Measurements from ENCODE around the gene FHL1.
A peak's percentile ranks its signal among the peaks of the same experiment; 100 is the strongest.
"Not testable (repeated sequence)": the region's sequence is repeated elsewhere in the genome, so short reads cannot be mapped to it uniquely, and the experiment has no call there.

Gene FHL1

DNA sequence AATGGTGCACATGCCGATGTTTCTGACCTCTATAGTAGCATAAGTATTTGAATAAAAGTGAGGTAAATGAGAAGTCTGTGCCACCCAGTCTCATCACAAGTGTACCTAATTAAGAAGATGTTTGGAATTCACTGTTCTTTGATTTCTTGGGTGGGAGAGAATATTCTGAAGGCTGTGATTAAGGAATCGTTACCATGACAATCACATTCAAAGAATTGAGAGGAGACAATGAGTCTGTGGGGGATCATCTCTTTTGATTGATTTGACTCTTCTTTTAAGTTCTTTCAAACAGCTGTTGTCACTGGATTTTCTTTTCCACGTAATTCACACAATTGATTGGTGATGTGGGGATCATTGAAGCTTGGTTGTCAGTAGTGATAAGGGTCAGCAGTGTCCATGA lies 18.1 kb downstream of the FHL1 start:
- Histone ChIP-seq H3K4me1 (ENCODE audit: control insufficient read depth, insufficient read depth, low read length) (peaks cover 34% of the 10 kb centered on the region), H3K27me3 (ENCODE audit: control insufficient read depth in 1 of 2, insufficient read depth in 2 of 2, low read length in 2 of 2) (peaks cover 0 to 5% of the 10 kb centered on the region in 2 donors), H3K4me3 (ENCODE audit: low read length in 2 of 2) (peak overlapping the region in 1 of 2 donors; percentile 30), H3K9ac (ENCODE audit: low read length in 2 of 2) (peak overlapping the region in 1 of 2 donors; percentile 57), H3K36me3 (ENCODE audit: control insufficient read depth in 2 of 2, insufficient read depth in 2 of 2, low read length in 2 of 2) (peaks cover 0 to 7% of the 10 kb centered on the region in 2 donors), H3K9me3 (ENCODE audit: control insufficient read depth in 2 of 2, low read length in 2 of 2) (no peaks in the 10 kb centered on the region), H3K27ac (ENCODE audit: low read length) (peak overlapping the region; percentile 77)

DNA sequence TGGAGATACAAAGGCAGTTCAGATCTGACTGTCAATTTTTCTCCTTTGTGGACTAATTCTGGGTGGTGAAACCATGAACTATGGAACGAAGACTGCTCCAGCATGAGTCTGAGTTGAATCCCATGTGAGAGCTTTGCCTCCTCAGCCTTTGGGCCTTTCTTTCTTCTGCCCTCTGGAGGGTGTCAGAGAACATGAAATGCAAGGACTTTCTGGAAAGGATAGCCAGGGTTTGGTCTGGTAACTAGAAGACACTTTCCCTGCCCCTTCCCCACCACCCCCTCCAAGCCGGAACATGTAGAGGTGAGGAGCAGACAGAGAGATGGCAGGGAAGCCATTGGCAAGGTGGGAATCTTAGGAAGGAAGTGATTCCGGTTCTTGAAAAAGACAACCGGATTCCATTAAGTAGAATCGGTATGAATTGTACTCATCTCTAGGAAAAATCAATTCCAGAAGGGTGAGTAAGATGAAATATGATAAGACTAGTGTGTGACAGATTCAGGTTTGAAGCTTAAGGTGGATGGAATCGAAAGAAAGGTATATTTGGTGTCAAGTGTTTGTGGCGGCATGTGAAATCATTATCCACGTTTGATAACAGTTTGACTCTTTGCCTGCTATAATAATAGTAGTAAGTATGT lies 19.0 kb downstream of the FHL1 start:
- peaks cover 0 to under 1% of the 10 kb centered on the region in 2 donors for H3K36me3 ChIP-seq (ENCODE audit: control insufficient read depth in 2 of 2, insufficient read depth in 2 of 2, low read length in 2 of 2)
- peaks cover 0 to 5% of the 10 kb centered on the region in 2 donors for H3K27me3 ChIP-seq (ENCODE audit: control insufficient read depth in 1 of 2, insufficient read depth in 2 of 2, low read length in 2 of 2)
- H3K9me3 ChIP-seq (ENCODE audit: control insufficient read depth in 2 of 2, low read length in 2 of 2) = no peaks in the 10 kb centered on the region
- H3K4me1 ChIP-seq (ENCODE audit: control insufficient read depth, insufficient read depth, low read length) = peaks cover 43% of the 10 kb centered on the region
- H3K9ac ChIP-seq (ENCODE audit: low read length in 2 of 2) = peak overlapping the region; percentile 51 to 57
- H3K4me3 ChIP-seq (ENCODE audit: low read length in 2 of 2) = peak overlapping the region in 1 of 2 donors; percentile 0
- peak overlapping the region; percentile 77 for H3K27ac ChIP-seq (ENCODE audit: low read length)

DNA sequence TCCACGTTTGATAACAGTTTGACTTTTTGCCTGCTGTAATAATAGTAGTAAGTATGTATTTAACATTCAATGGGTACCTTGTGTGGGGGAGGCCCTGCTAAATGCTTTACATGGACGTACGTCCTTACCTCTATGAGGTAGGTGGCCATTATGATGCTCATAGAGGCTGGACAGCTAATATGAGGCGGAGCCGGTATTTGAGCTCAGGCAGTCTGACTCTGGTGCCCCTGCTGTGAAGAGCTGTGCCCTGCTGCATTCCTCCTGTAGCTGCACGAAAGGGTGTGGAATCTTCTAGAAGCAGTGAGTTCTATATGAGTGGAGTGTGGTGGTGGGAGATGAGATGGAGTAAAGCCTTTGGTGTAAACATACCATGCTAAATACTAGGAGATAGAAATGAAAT lies 20.7 kb downstream of the FHL1 start:
- H3K9ac ChIP-seq (ENCODE audit: low read length in 2 of 2) = peak overlapping the region; percentile 50 to 75
- H3K4me3 ChIP-seq (ENCODE audit: low read length in 2 of 2) = peak overlapping the region in 1 of 2 donors; percentile 47
- H3K4me1 ChIP-seq (ENCODE audit: control insufficient read depth, insufficient read depth, low read length) = peaks cover 43% of the 10 kb centered on the region
- peak overlapping the region; percentile 92 for H3K27ac ChIP-seq (ENCODE audit: low read length)
- not testable (repeated sequence) for H3K9me3 ChIP-seq (ENCODE audit: control insufficient read depth in 2 of 2, low read length in 2 of 2); H3K36me3 ChIP-seq (ENCODE audit: control insufficient read depth in 2 of 2, insufficient read depth in 2 of 2, low read length in 2 of 2); H3K27me3 ChIP-seq (ENCODE audit: control insufficient read depth in 1 of 2, insufficient read depth in 2 of 2, low read length in 2 of 2)

DNA sequence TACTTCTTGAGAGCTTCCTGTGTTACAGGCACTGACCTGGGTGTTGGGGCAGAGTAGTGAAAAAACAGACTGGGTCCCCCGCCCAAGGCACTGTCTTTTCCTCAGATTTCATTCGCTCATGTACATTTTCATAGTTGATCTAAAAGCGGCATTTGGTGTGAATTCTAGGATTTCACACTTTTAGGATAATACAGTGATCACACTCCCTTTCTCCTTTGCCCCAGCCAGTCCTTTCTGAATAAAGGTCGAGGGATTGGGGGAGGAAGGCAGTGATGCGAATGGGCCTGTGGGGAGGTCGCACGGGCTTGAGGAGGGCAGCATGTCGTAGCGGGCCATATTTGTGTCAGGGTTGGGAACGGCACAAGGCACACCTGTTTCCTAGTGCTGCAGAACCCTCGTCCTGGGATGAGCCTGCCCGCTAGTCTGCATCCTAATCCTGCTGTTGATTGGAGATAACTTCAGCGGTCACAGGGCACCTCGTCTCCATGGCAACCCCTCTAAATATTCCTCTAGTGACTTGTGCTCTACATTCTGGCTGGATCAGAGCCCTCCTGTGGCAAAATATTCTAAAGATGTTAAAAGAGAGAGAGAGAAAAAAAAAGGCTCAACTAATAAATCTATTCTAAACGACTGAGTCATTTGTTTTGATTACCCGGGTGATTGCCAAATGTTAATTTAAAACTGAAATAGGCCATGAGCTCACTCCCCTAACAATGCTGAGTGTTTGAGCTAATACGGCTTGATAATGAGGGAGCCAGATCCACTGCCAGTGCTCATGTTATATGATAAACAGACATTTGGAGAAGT lies 21.8 kb downstream of the FHL1 start:
- Histone ChIP-seq H3K4me1 (ENCODE audit: control insufficient read depth, insufficient read depth, low read length) (peaks cover 43% of the 10 kb centered on the region), H3K27ac (ENCODE audit: low read length) (peak overlapping the region; percentile 92), H3K9ac (ENCODE audit: low read length in 2 of 2) (peak overlapping the region; percentile 75 to 79), H3K4me3 (ENCODE audit: low read length in 2 of 2) (peak overlapping the region; percentile 46 to 49), H3K9me3 (ENCODE audit: control insufficient read depth in 2 of 2, low read length in 2 of 2) (no peaks in the 10 kb centered on the region), H3K36me3 (ENCODE audit: control insufficient read depth in 2 of 2, insufficient read depth in 2 of 2, low read length in 2 of 2) (no peaks in the 10 kb centered on the region), H3K27me3 (ENCODE audit: control insufficient read depth in 1 of 2, insufficient read depth in 2 of 2, low read length in 2 of 2) (no peaks in the 10 kb centered on the region)

DNA sequence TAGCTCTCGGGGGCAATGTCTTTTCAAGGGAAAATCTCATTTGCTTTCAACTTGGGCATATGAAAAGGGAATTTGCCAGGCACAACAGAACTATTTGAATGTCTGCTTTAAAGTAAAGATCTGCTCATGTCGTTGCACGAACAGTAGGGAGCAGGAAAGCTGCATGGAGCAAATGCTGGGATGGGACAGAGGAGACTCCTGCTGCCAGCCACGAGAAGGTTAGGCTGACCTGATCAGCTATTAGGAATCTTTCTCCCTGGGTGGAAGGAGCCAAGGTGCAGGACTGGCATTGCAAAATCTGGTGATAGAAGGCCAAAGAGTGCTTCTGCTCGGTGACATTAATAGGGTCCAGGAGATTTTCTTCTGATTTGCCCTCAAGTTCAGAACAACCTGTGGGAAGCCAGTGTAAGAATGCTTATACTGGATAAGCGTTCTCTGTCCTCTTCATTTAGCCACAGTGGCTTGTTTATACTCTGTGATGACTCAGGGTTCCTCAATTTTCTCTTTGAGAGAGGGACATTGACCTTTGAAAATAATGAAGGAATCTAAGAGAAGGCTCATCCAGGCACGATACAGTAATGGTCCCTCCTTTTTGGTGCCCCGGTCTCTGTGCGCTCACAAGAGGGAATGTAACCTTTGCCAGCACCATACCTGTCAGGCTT lies 22.9 kb downstream of the FHL1 start:
- H3K27ac ChIP-seq (ENCODE audit: low read length) = peak overlapping the region; percentile 92
- H3K9ac ChIP-seq (ENCODE audit: low read length in 2 of 2) = peak overlapping the region; percentile 60 to 66
- H3K4me3 ChIP-seq (ENCODE audit: low read length in 2 of 2) = peak overlapping the region; percentile 1 to 40

DNA sequence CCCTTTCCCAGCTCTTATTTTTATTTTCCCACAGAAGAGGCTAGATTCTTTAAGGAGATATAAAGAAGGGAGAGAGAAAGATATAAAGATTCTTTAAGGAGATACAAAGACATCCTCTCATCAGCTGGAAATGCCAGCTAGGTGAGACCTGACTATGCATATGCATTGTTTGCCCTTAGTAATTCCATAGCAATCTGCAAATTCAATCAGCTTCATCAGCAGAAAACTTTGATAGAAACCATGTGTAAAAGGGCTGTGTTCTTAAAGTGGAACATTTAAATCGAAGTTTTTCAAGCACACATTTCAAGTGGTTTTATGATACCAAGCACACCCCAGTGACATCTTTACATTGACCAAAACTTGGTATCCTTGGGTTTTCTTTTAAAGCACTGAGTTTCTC lies 24.1 kb downstream of the FHL1 start:
- Histone ChIP-seq H3K27ac (ENCODE audit: low read length) (peak overlapping the region; percentile 92), H3K9ac (ENCODE audit: low read length in 2 of 2) (peak overlapping the region; percentile 13 to 60), H3K4me3 (ENCODE audit: low read length in 2 of 2) (no peak overlapping the region), H3K27me3 (ENCODE audit: control insufficient read depth in 1 of 2, insufficient read depth in 2 of 2, low read length in 2 of 2) (no peaks in the 10 kb centered on the region), H3K36me3 (ENCODE audit: control insufficient read depth in 2 of 2, insufficient read depth in 2 of 2, low read length in 2 of 2) (no peaks in the 10 kb centered on the region), H3K4me1 (ENCODE audit: control insufficient read depth, insufficient read depth, low read length) (peaks cover 49% of the 10 kb centered on the region), H3K9me3 (ENCODE audit: control insufficient read depth in 2 of 2, low read length in 2 of 2) (no peaks in the 10 kb centered on the region)

More for the DNA sequence above, 22.9 kb downstream of the FHL1 start:
- Histone ChIP-seq H3K4me1 (ENCODE audit: control insufficient read depth, insufficient read depth, low read length) (peaks cover 47% of the 10 kb centered on the region), H3K9me3 (ENCODE audit: control insufficient read depth in 2 of 2, low read length in 2 of 2) (no peaks in the 10 kb centered on the region), H3K27me3 (ENCODE audit: control insufficient read depth in 1 of 2, insufficient read depth in 2 of 2, low read length in 2 of 2) (no peaks in the 10 kb centered on the region), H3K36me3 (ENCODE audit: control insufficient read depth in 2 of 2, insufficient read depth in 2 of 2, low read length in 2 of 2) (no peaks in the 10 kb centered on the region)

DNA sequence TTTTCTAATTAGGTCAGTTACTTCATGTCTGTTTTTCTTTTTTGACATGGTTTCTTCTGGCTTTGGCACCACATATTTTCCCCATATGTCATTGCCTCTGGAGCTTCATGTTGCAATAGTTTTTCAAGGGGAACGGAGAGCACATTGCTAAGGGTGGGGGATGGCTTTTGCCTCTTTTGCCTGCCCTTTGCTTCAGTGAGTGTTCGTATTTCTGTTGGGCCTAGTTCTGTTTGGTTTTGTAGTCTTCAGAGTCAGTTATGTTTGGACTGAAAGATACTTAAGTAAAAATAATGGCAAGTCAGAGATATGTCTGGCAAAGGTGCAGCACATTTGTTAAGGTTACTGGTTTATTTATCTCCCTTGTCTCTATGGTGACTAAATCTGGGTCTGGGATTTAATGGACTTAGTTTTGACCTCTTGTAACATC lies 29.1 kb downstream of the FHL1 start:
- H3K9me3 ChIP-seq (ENCODE audit: control insufficient read depth in 2 of 2, low read length in 2 of 2) = no peaks in the 10 kb centered on the region
- peaks cover 28% of the 10 kb centered on the region for H3K4me1 ChIP-seq (ENCODE audit: control insufficient read depth, insufficient read depth, low read length)
- no peaks in the 10 kb centered on the region for H3K27me3 ChIP-seq (ENCODE audit: control insufficient read depth in 1 of 2, insufficient read depth in 2 of 2, low read length in 2 of 2)
- peak overlapping the region; percentile 54 to 55 for H3K9ac ChIP-seq (ENCODE audit: low read length in 2 of 2)
- no peaks in the 10 kb centered on the region for H3K36me3 ChIP-seq (ENCODE audit: control insufficient read depth in 2 of 2, insufficient read depth in 2 of 2, low read length in 2 of 2)
- H3K27ac ChIP-seq (ENCODE audit: low read length) = peak overlapping the region; percentile 75
- no peak overlapping the region for H3K4me3 ChIP-seq (ENCODE audit: low read length in 2 of 2)

DNA sequence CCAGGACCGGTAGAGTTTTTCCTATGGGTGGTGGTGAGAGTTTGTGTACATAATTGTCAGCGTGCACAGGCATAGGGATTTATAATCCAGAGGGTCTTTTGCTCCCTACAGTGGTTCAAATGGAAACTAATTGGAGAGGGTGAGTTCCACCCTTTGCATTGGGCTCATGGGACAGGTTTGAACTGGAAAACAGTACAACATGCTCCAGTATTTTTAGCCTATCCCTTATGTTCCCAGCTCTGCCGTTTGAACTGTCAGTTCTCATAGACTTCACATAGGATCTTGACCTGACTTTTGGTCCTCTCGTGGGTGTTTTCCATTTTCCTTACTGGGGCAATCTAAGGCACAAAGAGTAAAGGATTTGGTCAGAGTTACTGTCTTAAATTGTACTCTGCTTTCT lies 31.8 kb downstream of the FHL1 start:
- peak overlapping the region; percentile 37 for H3K27ac ChIP-seq (ENCODE audit: low read length)
- no peaks in the 10 kb centered on the region for H3K9me3 ChIP-seq (ENCODE audit: control insufficient read depth in 2 of 2, low read length in 2 of 2)
- H3K27me3 ChIP-seq (ENCODE audit: control insufficient read depth in 1 of 2, insufficient read depth in 2 of 2, low read length in 2 of 2) = peaks cover 0 to 3% of the 10 kb centered on the region in 2 donors
- H3K4me1 ChIP-seq (ENCODE audit: control insufficient read depth, insufficient read depth, low read length) = peaks cover 22% of the 10 kb centered on the region
- H3K4me3 ChIP-seq (ENCODE audit: low read length in 2 of 2) = no peak overlapping the region
- no peaks in the 10 kb centered on the region for H3K36me3 ChIP-seq (ENCODE audit: control insufficient read depth in 2 of 2, insufficient read depth in 2 of 2, low read length in 2 of 2)
- no peak overlapping the region for H3K9ac ChIP-seq (ENCODE audit: low read length in 2 of 2)

DNA sequence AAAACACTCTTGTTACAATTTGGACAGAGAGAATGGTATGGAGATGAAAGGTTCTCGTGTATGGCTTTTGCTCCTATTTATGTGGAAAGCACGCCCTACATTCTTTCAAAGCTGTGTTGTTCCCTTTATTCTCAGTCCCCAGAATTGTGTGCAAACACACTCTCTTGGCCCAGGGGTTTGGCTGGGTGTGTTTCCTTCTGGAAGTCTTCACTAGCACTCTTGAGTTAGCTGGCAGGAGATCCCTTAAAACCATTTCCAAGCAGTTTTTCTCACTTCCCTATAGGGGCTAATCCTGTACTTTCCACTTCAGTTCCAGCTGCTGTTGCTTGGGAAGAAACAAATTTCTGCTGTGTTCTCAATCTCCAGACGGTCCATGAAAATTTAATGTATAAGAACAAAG lies 35.1 kb downstream of the FHL1 start:
- H3K36me3 ChIP-seq (ENCODE audit: control insufficient read depth in 2 of 2, insufficient read depth in 2 of 2, low read length in 2 of 2) = no peaks in the 10 kb centered on the region
- H3K4me3 ChIP-seq (ENCODE audit: low read length in 2 of 2) = no peak overlapping the region
- H3K4me1 ChIP-seq (ENCODE audit: control insufficient read depth, insufficient read depth, low read length) = peaks cover 9% of the 10 kb centered on the region
- H3K27ac ChIP-seq (ENCODE audit: low read length) = peak overlapping the region; percentile 60
- peaks cover 0 to 3% of the 10 kb centered on the region in 2 donors for H3K27me3 ChIP-seq (ENCODE audit: control insufficient read depth in 1 of 2, insufficient read depth in 2 of 2, low read length in 2 of 2)
- H3K9ac ChIP-seq (ENCODE audit: low read length in 2 of 2) = peak overlapping the region in 1 of 2 donors; percentile 32
- no peaks in the 10 kb centered on the region for H3K9me3 ChIP-seq (ENCODE audit: control insufficient read depth in 2 of 2, low read length in 2 of 2)

DNA sequence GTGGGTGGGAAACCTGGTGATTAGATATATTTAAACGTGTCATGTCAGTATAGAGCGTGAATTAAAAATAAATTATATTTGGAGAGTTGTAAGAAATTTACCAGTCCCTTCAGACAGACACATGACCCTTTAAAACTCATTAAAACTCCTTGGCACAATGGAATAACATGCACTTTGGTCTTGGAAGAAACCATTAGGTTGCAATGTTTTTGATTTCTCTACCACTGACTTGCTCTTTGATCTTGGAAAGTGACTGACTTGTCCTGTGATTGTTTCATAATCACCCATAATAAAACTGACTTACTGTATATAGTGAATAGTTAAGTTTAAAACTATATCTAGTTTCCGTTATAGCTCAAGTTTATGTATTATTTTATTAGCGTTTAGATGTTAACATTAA lies 35.8 kb downstream of the FHL1 start:
- no peak overlapping the region for H3K27ac ChIP-seq (ENCODE audit: low read length)
- peaks cover 0 to 3% of the 10 kb centered on the region in 2 donors for H3K27me3 ChIP-seq (ENCODE audit: control insufficient read depth in 1 of 2, insufficient read depth in 2 of 2, low read length in 2 of 2)
- no peaks in the 10 kb centered on the region for H3K9me3 ChIP-seq (ENCODE audit: control insufficient read depth in 2 of 2, low read length in 2 of 2)
- H3K36me3 ChIP-seq (ENCODE audit: control insufficient read depth in 2 of 2, insufficient read depth in 2 of 2, low read length in 2 of 2) = no peaks in the 10 kb centered on the region
- H3K4me3 ChIP-seq (ENCODE audit: low read length in 2 of 2) = no peak overlapping the region
- peaks cover 6% of the 10 kb centered on the region for H3K4me1 ChIP-seq (ENCODE audit: control insufficient read depth, insufficient read depth, low read length)
- no peak overlapping the region for H3K9ac ChIP-seq (ENCODE audit: low read length in 2 of 2)

All from stomach smooth muscle (tissue), 2 donors.